Retinal pigment epithelial cell (primary cell): ENCODE measurements around the gene RALGDS.
"Not testable (repeated sequence)": the region's sequence is repeated elsewhere in the genome, so short reads cannot be mapped to it uniquely, and the experiment has no call there.

Experiments used
- DNase-seq: peaks from one replicate; pipeline ENCODE4 v3.0.0-alpha.2; 2010; ENCODE audit warnings: low read depth
- H3K4me3 ChIP-seq: 2 replicates; pipeline ENCODE4 v1.5.1; 2011; ENCODE audit warnings: mild to moderate bottlenecking, low read length, control low read depth, moderate library complexity
- TF ChIP-seq, protein P1 (sequence below): conservative IDR thresholded peaks from 2 replicates; pipeline ENCODE4 v1.5.1; 2011; ENCODE audit warnings: low read depth, low read length, control low read depth, inconsistent platforms

The RALGDS gene

DNA sequence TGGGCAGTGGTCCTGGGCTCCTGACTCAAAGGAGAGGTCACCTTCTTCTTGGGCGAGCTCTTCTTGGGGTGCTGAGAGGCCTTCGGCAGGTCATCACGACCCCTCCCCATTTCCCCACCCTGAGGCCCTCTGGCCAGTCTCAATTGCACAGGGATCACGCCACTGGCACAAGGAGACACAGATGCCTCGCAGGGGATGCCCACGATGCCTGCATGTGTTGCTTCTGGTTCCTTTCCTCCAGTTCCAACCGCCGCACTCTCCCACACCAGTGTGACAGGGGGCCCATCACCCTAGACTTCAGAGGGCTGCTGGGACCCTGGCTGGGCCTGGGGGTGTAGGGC is 57.9 kb downstream of the RALGDS start:
- TF ChIP-seq, protein P1, sequence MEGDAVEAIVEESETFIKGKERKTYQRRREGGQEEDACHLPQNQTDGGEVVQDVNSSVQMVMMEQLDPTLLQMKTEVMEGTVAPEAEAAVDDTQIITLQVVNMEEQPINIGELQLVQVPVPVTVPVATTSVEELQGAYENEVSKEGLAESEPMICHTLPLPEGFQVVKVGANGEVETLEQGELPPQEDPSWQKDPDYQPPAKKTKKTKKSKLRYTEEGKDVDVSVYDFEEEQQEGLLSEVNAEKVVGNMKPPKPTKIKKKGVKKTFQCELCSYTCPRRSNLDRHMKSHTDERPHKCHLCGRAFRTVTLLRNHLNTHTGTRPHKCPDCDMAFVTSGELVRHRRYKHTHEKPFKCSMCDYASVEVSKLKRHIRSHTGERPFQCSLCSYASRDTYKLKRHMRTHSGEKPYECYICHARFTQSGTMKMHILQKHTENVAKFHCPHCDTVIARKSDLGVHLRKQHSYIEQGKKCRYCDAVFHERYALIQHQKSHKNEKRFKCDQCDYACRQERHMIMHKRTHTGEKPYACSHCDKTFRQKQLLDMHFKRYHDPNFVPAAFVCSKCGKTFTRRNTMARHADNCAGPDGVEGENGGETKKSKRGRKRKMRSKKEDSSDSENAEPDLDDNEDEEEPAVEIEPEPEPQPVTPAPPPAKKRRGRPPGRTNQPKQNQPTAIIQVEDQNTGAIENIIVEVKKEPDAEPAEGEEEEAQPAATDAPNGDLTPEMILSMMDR, result no peak
- DNase-seq, result no peak
- H3K4me3 ChIP-seq, result no peak overlapping the region

DNA sequence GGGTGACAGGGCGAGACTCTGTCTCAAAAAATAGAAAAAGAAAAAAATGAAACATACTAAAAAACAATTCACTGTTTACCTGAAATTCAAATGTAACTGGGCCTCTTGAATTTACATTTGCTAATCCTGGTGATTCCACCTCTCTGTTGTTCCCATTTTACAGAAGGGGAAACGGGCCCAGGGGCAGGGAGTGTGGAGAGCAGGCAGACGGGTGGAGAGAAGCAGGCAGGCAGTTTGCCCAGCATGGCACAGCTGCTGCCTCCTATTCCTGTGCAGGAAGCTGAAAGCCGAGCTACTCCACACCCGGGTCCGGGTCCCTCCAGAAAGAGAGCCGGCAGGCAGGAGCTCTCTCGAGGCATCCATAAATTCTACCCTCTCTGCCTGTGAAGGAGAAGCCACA is 58.5 kb downstream of the RALGDS start:
- not testable (repeated sequence) for H3K4me3 ChIP-seq, DNase-seq

DNA sequence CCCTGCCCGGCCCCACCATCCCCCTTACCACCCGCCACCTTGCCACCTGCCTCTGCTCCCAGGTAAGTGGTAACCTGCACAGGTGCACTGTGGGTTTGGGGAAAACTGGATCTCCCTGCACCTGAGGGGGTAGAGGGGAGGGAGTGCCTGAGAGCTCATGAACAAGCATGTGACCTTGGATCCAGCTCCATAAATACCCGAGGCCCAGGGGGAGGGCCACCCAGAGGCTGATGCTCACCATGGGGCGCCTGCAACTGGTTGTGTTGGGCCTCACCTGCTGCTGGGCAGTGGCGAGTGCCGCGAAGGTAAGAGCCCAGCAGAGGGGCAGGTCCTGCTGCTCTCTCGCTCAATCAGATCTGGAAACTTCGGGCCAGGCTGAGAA is 59.3 kb downstream of the RALGDS start, which contains the start of gene CEL:
CEL (plus strand) TSS at position 218 of the 382 bp plus-strand sequence; CDS start at position 240, 22 bp downstream.
- DNase-seq, H3K4me3 ChIP-seq: not testable (repeated sequence)

DNA sequence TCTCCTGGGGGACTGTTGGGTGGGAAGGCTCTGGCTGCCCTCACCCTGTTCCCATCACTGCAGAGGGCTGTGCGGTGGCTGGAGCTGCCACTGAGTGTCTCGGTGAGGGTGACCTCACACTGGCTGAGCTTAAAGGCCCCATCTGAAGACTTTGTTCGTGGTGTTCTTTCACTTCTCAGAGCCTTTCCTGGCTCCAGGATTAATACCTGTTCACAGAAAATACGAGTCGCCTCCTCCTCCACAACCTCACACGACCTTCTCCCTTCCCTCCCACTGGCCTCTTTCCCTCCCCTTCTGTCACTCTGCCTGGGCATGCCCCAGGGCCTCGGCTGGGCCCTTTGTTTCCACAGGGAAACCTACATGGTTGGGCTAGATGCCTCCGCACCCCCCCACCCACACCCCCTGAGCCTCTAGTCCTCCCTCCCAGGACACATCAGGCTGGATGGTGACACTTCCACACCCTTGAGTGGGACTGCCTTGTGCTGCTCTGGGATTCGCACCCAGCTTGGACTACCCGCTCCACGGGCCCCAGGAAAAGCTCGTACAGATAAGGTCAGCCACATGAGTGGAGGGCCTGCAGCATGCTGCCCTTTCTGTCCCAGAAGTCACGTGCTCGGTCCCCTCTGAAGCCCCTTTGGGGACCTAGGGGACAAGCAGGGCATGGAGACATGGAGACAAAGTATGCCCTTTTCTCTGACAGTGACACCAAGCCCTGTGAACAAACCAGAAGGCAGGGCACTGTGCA is 59.8 kb downstream of the RALGDS start:
- not testable (repeated sequence) for H3K4me3 ChIP-seq

DNA sequence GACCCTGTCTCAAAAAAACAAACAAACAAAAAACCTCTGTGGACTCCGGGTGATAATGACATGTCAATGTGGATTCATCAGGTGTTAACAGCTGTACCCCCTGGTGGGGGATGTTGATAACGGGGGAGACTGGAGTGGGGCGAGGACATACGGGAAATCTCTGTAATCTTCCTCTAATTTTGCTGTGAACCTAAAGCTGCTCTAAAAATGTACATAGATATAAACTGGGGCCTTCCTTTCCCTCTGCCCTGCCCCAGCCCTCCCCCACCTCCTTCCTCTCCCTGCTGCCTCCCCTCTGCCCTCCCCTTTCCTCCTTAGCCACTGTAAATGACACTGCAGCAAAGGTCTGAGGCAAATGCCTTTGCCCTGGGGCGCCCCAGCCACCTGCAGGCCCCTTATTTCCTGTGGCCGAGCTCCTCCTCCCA is 60.6 kb downstream of the RALGDS start:
- DNase-seq, result no peak
- TF ChIP-seq, protein P1, result peak; percentile 16
- no peak overlapping the region for H3K4me3 ChIP-seq

More for the DNA sequence above, 59.8 kb downstream of the RALGDS start:
- DNase-seq, result not testable (repeated sequence)

DNA sequence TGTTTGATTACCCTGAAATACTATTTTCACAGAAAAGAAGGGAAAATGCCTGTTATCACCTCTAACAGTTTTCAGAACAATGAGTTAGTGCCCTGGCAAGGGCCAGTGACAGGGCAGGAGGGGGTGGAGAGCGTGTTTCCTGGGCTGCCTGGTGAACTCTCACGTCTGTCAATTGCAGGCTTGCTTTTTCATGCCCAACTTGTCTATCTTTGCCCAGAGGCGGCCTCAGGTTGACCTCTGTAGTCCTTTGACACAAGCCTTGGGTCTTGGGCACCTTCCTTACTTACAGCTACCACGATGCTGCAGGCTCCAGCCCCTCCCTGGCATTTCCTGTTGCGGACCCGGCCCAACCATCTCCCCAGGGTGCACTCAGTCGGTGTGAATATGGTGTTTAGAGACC is 61.4 kb downstream of the RALGDS start:
- TF ChIP-seq, protein P1, result no peak
- H3K4me3 ChIP-seq, result no peak overlapping the region
- DNase-seq, result no peak

DNA sequence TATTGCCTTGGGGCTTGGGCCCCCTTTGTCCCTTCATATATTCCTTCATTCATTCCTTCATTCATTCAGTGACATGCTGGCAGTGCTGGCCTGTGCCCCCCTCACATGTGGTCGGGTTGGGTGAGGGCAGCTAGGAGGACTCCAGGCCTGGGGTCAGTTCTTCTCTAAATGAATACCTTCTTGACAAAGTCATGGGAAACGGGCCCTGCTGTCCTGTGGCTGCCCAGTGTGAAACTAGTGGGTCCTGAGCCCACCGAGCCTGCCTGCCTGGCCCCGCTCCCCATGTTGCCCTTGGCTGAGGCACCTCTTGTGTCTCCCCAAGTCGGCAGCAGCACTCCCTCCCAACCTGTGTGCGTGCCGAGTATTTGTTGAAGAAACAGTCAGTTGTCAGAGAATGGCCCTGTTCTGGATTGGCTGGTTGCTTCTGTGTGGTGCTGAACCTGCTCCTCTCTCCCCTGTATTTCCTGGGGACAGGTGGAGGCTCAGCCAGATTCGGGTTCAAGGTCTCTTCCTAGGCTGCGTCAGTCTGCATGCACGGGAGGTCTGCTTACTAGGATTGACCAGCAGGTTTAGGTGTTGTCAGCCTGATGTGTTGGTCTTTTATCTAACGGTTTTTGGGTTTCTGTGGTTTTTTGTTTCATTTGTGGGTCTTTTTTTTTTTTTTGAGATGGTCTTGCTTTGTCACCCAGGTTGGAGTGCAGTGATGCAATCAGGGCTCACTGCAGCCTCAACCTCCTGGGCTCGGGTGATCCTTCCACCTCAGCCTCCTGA is 62.3 kb downstream of the RALGDS start:
- no peak for DNase-seq
- H3K4me3 ChIP-seq, result no peak overlapping the region
- TF ChIP-seq, protein P1, result no peak

DNA sequence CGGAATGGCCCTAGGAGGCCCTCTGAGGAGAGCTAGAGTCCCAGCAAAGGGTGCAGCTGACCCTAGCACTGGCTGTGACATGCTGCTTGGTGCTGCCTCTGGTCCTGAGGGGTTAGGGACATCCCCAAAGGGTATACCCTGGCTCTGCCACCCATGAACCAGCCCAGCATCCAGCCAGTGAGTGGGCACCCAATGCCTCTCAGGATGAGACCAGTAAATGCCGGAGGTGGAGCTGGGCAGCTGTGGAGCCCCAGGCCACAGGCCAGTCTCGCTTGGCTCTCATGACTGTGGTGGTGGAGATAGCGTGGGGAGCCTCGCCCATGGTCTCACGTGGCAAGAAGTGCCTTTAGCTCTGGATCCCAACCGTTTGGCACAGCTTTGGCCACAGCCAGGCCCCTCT is 63.0 kb downstream of the RALGDS start:
- H3K4me3 ChIP-seq, result no peak overlapping the region
- TF ChIP-seq, protein P1, result no peak
- no peak for DNase-seq
